ENCODE measurements around the gene ZNF511.
"Not testable (repeated sequence)": the region's sequence is repeated elsewhere in the genome, so short reads cannot be mapped to it uniquely, and the experiment has no call there.

The ZNF511 gene

DNA sequence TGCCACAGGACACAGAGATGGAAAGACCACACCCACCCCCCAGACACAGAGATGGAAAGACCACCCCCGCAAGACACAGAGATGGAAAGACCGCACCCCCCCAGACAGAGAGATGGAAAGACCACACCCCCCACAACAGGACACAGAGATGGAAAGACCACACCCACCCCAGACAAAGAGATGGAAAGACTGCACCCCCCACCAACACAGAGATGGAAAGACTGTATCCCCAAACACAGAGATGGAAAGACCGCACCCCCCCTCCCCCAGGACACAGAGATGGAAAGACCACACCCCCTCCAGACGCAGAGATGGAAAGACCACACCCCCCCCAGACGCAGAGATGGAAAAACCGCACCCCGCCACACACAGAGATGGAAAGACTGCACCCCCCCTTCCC is 8.0 kb downstream of the ZNF511 start:
- no peak for DNase-seq

GRCh38 chr10:133318494-133319127 is 9.9 kb downstream of the ZNF511 start:
- DNase-seq = no peak

DNA sequence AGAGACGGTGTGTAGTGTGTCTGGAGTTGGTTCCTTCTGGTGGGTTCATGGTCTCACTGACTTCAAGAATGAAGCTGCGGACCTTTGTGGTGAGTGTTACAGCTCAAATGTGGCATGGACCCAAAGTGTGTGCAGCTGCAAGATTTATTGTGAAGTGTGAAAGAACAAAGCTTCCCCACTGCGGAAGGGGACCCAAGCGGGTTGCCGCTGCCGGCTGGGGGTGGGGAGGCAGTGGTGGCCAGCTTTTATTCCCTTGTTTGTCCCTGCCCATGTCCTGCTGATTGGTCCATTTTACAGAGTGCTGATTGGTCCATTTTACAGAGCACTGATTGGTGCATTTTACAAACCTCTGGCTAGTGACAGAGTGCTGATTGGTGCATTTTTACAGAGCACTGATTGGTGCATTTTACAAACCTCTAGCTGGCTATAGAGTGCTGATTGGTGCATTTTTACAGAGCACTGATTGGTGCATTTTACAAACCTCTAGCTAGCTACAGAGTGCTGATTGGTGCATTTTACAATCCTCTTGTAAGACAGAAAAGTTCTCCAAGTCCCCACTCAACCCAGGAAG is 12.2 kb downstream of the ZNF511 start:
- not testable (repeated sequence) for DNase-seq

GRCh38 chr10:133322064-133322709 is 13.5 kb downstream of the ZNF511 start:
- DNase-seq = not testable (repeated sequence)

- DNase-seq = no peak
Observed at GRCh38 chr10:133324198-133324792, 15.6 kb downstream of the ZNF511 start.

GRCh38 chr10:133324857-133325260 is 16.1 kb downstream of the ZNF511 start:
- DNase-seq = no peak

DNA sequence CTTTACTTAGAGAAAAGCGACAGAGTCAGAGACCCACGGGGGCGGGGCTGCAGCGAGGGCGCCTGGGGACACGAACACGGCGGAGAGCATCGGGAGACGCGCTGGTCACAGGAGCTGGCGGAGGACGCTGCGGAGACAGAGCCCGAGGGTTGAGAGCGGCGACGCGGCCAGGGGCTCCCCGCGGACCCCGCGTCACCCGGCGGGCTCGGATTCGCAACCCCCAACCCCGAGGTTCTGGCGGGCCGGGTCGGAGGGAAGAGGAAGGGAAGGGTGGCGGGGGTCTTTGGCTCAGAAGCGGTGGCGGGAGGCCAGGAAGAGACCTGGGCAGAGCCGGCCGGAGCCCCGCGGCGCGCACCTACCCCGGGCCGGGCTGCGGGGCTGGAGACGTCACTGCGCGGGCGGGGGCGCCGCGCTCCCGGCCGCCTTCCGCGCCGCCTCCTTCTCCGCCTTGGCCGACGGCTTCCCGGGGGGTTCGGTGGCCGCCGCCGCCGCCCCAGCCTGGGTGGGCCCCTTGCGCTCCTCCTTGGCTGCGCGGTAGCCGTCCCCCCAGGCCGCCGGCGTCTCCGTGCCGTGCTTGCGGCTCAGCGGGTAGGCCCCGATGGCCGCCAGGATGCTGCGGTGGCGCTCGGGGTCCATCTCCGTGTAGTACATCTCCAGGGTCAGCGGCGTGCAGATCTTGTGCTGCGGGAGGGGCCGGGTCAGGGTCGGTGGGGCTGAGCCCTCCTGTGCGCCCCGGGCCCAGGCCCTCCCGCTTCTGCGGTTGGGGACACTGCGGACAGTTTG is 16.9 kb downstream of the ZNF511 start:
- DNase-seq = no peak

GRCh38 chr10:133326223-133326551 is 17.5 kb downstream of the ZNF511 start:
- no peak for DNase-seq

DNA sequence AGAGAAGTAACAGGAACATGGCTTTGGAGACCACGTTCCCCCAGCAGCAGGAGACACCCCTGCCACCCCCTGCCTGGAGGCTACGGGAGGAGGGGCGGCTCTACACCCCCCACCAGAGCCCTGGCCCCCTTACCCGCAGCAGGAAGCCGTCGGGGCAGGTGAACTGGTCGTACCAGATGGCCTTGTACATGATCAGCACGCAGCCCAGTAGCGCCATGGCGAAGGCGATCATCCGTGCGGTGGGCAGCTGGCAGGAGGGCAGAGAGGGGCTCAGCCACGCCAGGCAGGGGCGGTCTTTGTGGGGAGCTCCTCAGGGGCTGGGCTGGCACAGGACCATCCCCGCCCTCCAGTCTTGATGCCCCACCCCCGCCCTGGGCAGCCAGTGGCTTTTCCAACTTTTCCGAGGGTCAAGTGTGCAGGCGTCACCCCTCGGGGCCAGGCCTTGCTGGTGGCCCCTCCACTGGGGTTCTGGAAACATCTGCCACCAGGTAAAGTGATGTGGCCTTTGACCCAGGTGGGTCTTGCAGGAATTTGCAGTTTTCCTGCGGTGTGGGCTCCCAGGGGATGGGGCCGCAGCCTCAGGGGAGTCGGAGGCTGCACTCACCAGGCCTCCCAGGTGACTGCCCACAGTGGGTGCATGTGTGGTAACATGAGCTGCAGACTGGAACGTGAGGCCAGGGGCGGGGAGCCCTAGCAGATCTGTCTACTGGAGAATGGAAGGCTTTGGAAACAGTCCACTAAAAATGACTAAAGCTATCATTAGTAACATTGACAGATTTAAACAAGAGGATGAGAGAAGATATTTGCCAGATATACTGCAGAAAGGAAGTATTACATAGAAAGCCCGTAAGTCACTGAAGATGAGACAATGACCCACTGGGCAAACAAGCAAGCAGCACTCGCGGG is 18.3 kb downstream of the ZNF511 start:
- DNase-seq = no peak

DNA sequence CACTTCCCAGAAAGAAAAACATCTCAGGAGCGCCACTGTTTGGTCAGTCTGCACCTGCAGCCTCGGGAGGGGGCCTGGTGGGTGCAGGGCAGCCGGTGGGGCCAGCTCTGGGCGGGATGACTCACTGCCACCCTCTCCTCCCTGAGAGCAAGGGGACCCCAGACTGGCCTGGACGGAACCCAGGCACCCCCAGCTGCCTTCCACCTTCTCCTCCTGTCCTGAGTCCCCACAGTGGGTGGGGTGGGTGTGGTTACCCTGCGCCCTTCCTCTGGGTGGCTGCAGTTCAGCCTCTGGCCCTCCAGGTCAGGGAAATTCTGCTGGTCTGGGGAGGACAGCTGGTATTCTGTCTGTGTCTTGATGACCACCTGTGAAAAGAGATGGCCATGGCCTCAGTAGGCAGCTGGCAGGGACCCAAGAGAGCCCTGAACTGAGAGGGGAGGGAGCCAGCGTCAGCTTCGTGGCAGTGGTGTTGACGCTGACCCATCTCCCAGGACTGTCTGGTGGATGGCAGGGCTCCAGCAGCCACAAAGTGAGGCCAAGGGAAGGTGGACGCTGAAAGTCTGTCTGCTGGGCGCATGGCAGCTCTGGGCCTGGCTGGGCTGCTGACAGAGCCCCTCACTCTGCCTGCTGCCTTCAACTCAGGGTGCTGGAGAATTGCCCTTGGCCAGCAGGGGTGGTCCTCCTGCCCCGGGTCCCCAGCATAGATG is 19.1 kb downstream of the ZNF511 start:
- no peak for DNase-seq

DNA sequence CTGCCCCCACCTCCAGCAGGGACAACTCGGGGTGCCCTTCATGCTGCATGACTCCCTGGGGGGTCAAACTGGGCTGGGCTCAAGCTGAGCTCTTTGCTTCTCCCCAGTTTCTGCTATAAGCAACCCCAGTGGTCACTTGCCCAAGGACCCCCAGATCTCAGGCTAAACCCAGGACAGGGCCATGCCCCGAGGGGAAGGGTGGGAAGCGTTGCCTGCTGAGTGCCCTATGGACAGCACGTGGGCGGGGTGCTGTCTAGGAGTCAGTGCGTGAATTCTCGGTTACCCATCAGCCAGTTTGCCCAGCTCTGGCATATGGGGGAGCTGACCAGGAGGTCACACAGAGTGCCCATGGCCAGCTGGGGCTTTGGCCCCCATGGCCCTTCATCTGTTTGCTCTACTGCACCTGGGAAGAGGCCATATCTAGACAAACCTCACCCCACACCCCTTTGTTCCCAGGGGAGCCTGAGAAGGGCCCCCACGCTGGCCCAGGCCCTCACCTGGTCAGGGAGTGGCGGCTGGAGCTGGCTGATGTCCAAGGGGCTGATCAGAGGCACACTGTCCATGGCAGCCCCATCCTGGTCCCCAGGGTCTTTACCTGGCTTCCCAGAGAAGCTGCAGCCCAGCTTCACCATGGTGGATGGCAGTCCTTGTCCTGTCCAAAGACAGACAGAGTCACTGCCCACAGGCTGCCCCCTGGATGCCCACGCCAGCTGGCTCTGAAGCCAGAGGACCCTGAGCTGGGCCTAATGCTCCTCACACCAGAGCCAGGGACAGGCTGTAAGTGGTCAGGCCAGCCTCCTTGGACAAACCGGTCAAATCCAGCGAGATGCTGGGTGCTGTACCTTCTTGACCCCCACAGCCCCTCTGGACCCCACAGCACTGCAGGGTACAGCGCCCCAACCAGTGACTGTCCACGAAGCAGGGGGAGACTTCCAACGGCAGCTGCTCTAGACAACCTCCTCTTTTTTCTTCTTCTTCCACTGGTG is 19.9 kb downstream of the ZNF511 start:
- no peak for DNase-seq

DNA sequence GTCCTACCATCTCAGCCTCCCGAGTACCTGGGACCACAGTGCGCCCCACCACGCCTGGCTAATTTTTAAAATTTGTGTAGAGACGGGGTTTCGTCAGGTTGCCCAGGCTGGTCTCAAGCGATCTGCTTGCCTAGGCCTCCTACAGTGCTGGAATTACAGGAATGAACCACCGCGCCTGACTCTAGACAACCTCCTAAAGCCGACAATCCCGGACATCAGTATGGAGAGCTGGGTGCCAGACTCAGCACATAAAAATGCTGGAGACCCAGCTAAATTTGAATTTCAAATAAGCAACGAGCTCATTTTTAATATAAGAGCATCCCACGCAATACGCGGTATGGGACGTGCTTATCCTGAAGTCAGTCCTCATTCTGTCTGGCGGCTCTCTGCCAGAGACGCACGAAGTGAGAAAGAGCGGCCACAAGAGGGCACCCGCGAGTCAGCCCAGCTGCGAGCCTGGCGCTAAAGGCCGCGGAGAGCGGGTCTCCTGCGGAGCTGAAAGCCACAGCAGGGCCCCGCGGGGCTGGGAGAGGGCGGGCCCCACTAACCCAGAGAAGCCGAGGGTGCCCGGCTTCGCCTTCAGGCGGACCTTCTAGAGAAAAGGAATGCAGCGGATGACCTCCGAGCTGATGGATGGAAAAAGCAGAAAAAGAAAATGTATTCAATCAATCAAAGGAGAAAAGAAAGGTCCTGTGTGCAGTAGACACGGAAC is 20.9 kb downstream of the ZNF511 start:
- DNase-seq = peak; percentile 51

- no peak for DNase-seq
Observed at GRCh38 chr10:133332936-133333699, 24.4 kb downstream of the ZNF511 start.

GRCh38 chr10:133334503-133335245 is 26.0 kb downstream of the ZNF511 start:
- DNase-seq = no peak

DNA sequence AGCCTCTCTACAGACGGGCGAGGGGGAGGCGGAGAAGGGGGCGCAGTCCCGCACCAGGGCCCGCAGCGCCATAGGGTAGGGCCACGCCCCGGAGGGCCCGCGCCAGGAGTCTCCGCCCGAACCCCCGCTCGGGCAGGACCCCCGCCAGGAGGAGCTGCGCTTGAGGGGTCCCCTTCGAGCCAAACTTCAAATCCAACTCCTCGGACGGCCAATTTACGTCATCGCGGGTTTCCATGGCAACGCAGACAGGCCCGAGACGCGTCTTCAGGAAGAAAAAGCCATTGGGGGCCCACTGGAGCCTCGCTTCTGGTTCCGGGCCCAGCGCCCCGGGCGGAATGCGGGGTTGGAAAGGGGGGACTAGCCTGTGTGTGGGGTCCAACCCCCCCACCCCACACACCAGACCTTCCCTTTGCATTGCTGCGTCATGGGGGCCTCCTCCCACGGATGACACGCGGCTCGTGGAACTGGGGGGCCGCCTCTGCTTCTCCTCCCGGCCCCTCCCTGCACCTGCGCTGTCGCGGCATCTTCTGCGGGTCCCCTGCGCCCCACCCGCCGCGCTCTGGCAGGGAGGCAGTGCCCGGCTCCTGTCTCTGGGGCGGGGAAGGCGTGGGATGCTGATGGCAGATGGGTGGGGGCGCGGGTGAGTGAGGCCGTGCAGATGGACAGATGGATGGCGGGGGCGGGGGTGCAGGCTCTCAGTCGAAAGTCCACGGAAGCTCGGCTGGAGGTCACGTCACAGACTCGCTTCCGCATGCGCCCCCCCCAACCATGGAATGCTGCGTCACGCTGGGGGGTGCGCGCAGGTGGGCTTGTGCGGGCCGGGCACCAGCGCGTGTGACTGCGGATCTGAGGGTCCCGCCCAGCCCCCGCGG is 26.8 kb downstream of the ZNF511 start:
- no peak for DNase-seq

- no peak for DNase-seq
Observed at GRCh38 chr10:133336118-133336576, 27.4 kb downstream of the ZNF511 start.
